Stimulated activated CD4-positive, alpha-beta T cell treated with anti-CD3 and anti-CD28 coated beads, Interleukin-2, amount 100 ng/mL, for 24 hours (primary cell): ENCODE measurements around the gene TMEM203.

Source experiments
- DNase-seq, 2 donors: peaks; one replicate each; pipeline ENCODE4 v3.0.0-alpha.2; 2020

TMEM203 gene

DNA sequence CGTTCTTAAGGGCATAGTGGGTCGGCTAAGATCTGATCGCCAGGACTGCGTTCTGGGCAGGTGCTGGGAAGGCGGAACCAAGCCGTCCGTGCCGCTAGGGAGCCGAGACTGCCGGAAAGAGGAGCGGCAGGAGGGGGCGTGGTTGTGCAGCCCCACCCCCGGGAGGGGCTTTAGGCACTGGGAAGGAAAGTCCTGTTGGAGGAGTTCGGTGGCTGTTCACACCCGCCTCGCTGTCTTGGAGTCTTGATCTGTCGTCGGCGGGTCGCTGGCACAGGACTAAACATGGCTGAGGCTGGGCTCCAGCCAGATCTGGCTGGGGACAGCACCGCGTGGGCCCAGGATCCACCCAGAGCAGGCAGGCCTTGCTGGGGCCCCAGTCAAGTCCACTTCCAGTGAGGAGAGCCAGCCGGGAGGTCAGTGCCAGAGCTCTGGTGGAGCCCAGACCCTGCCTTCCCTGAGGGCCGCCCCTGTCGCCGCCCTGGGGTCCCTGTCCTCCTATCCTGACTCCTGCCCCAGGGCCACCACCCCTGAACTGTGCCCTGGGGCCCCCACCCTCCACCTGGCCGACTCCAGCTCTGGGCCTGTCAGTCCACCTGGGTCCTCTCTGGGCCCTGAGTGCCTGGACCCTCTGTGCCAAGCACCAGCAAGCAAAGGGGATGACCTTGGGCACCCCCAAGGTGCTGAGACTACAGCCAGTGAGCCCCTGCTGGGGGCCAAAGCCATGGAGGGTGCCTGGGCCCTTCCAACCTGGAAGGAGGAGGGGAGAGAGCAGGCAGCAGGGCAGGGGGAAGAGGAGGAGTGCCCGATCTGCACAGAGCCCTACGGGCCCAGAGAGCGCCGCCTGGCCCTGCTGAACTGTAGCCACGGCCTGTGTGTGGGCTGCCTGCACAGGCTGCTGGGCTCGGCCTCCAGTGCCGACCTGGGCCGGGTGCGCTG lies 12.1 kb upstream of the TMEM203 start:
- no peak for DNase-seq

DNA sequence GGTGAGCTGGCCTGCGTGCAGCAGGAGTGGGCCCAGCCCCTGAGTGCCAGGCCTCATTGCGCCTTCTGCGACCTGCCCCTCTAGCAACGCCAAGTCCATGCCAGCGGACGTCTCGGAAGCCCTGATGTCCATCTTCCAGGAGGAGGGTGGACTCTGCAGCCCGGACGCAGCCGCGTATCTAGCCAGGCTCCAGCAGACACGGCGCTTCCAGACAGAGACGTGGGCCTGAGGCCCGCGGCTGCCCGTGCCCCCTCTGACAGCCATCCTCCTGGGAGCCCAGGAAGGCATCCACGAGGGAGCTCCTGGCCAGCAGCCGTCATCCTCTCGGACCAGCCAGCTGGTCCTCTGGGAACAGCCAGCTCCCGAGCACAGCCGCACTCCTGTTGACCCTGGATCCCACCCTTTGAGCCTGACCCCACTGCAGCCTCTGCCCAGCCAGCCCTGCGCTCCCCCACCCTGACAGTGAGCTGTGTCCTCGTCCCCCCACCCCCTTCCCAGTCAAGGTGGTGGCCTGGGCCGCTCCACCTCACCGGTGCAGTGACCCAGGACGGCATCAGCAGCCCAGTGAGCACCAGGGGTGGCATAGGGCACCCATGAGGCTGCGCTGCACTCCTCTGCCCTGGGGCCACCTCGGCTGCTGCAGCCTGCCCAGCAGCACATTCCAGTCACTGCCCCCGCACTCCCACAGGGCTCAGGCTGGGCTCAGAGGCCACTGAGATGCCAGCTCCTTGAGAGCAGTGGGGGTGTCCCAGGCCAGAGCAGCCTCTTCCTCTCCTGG lies 10.9 kb upstream of the TMEM203 start:
- no peak for DNase-seq

DNA sequence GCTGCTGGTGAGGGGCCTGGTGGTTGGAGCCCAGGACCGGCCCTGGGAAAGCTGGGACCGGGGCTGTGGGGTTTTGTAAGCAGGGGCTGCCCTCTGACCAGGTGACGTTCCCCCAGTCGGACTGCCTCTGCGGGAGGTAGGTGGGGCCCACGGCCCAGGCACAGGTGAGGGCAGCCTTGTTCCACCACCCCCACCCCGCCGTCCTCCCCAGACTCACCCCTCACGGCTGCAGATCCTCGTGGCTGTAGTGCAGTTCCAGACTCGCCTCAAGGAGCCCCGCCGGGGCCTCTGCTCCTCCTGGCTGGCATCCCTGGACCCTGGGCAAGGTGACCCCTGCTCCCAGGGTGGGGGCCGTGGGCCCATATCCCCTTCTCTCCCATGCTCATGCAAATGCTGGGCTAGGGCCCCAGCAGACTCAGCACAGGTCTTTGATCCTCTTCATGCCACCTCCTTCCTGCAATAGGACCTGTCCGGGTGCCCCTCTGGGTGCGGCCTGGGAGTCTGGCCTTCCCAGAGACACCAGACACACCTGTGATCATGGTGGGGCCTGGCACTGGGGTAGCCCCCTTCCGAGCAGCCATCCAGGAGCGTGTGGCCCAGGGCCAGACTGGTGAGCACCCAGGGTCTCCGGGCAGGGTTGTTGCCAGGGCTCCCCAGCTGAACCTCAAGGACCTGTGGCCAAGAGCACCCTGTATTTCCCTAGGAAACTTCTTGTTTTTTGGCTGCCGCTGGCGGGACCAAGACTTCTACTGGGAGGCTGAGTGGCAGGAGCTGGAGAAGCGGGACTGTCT lies 9.9 kb upstream of the TMEM203 start:
- no peak for DNase-seq

DNA sequence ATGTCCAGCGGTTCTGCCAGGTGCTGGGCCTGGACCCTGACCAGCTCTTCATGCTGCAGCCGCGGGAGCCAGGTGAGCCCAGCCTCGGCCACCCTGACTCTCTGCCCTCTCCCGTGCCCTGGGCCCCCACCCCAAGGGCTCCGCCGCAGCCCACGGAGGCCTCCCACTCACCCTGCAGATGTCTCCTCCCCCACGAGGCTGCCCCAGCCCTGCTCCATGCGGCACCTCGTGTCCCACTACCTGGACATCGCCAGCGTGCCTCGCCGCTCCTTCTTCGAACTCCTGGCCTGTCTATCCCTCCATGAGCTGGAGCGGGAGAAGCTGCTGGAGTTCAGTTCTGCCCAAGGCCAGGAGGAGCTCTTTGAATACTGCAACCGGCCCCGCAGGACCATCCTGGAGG lies 9.2 kb upstream of the TMEM203 start:
- no peak for DNase-seq

DNA sequence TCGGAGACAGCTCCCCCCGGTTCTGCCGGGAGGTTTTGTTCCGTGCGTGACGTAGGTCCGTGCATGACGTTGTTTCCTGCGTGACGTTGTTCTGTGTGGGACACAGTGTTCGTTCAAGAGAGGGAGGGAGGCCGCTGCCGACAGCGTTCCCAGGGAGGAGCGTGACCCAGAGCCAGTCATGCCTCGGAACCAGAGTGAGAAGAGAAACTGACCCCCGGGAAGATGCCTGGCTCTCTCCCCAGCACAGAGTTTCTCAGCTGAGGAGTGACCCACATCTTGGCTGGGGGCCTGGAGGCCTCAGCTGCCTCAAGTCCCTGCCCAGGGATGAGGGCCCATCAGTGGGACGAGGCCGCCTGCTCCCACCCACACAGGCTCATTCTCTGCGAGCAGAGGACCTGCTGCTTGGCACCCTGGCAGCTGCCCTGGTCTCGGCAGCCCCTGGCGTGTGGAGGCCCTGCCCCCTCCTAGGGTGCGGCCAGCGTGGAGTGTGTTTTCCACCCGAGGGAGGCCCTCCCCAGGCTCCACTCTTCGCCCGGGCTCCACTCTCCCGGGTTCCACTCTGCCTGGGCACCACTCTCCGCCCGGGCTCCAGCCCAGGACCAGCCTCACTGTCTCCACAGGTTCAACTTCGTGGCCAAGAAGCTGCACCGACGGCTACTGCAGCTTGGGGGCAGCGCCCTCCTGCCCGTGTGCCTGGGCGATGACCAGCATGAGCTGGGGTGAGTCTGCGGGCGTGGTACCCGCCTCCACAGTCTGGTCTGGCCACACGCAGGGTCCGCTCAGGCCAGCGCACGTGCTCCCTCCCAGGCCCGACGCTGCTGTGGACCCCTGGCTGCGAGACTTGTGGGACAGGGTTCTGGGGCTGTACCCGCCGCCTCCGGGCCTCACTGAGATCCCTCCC lies 8.0 kb upstream of the TMEM203 start:
- DNase-seq: no peak

DNA sequence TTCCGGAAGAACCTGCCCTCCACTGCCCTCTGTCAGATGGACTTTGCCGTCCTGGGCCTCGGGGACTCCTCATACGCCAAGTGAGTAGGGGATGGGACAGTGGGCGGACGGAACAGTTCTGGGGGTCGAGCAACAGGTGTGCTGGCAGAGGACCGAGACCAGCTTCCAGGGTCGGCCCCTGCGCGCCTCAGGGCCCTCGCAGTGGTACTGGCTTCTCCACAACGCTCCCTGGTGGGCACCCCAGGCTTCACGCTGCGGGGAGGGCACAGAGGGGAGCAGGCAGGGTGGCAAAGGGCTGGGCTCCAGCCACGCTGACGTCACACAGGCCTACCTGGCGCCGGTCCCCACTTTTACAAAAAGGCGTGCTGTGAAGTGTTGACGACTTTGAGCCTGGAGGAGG lies 7.1 kb upstream of the TMEM203 start:
- no peak for DNase-seq

DNA sequence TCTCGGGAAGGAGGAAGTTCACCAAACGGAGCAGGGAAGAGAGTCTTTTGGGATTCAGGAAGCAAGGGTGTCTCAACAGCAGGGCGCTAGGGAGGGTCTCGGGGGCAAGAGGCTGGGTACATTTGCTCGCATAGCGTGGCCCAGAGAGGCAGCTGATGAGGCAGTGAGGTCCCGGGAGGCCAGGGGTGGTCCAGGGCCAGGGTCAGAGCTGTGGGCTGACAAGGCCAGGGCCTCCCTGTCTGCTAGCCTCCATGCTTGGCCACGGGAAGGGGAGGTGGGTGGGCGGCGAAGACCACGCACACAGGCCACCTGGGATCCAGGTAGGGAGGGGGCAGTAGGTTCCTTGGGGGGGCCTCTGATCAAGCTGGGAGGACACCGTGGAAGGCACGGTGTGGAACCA lies 6.1 kb upstream of the TMEM203 start:
- DNase-seq: no peak

DNA sequence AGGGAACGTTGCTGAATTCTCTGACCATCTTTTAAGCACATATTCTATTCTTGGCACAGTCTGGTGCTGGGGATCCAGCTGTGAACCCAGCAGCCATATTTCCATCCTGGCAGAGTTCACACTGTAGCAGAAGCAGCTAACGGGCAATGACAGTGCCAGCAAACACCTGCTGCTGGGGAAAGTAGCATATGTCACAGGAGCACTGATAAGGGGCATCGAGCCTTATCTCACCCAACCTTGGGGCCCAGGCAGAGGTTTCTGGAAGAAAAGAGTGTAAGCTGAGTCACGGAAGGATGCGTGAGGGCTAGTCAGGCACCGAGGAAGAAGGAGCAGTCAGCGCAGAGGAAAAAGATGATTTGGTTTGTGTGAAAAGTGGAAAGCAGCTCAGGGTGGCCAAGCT lies 1.2 kb upstream of the TMEM203 start:
- DNase-seq: no peak

DNA sequence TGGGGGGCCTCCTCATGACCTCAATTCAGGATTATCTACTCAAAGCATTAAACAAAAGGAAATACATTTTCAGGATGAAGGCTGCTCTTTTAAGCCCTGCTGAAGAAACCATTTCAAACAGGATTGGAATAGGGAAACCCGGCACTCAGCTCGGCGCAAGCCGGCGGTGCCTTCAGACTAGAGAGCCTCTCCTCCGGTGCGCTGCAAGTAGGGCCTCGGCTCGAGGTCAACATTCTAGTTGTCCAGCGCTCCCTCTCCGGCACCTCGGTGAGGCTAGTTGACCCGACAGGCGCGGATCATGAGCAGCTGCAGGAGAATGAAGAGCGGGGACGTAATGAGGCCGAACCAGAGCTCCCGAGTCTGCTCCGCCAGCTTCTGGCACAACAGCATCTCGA lies 720 bp downstream of the TMEM203 start:
- no peak for DNase-seq

DNA sequence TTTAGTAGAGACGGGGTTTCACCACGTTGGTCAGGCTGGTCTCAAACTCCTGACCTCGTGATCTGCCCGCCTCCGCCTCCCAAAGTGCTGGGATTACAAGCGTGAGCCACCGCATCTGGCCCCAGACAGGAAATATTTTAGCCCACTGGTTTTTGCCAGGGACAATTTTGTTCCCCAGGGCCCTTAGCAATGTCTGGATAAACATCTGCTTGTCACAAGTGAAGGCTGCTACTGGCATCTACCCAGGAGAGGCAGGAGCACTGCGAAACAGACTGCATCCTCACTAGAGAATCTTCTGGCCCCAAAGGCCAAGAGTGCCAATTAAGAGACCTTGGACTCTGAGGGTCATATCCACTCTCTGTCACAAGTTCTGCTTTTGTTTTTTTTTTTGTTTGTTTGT lies 2.5 kb downstream of the TMEM203 start:
- DNase-seq: no peak

DNA sequence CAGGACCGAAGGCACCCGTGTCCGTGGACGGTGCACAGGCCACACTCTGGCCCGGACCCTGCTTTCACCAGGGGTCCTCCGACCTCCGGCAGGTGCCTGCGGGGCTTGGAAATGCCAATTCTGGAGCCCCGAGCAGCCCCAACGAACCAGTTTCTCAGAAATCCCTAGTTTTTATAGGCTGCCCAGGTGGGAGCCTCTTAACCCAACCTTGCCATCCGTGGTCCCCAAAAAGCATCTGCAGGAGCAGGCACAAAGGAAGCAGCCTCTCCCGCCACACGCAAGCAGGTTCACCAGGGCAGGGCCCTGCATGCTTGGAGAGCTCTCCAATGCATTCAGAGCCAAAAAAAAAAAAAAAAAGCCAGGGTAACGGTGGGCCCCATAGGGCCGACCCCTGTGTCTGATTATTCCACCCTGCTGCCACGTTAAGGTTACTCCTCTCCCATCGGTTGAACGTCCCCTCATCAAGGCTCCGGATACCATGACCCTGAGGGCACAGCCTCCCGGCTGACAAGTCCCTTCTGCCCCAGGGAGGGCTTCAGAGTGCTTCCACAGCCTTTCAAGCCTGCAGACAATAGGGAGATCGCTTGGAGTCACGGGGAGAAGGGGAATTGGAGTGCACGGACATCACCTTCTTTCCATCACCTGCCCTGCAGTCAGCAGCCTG lies 4.1 kb downstream of the TMEM203 start:
- DNase-seq: no peak

DNA sequence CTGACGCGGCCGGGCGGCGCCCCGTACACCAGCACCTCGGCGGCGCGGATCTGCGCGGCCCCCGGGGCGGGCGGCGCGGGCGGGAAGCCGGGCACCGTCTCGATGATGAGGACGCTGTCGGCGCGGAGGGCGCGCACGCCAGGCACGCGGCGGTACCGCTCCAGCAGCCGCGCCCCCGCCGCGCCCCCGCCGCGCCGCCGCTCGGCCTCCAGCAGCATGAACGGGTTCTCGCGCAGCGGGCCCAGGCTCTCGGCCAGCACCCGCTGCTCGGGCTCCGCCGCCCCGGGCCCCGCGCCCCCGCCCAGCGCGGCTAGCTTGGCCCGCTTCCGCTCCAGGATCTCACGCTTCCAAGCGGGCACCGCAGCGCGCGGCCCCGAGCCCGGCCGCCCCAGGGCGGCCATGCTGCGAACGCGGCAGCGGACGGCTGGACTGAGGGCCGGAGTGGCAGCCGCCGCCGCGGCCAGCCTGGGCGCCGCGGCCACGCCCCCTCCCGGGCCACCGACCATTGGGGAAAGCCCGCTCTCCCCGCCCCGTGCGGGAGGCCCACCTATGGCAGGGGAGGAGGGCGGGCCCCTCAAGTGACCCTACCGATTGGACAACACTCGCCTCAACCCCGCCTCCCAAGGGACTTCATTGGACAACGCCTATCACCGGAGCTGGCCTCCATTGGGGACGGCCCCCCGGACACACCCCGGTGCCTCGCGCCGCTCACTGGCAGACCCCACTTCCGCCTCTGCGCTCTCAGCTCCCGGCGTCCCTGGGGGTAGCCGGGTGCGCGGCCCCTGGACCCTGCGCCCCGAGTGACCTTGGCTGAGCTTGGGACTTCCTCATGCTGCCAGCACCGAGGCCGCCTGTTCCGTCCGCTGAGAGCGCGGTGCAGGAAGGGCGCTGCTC lies 4.9 kb downstream of the TMEM203 start, which contains the start of gene TPRN:
TSS of gene TPRN (minus strand) at position 431 of the 894 bp plus-strand sequence. CDS start at position 401, 30 bp downstream.
- peak; percentile 98 to 99 for DNase-seq

DNA sequence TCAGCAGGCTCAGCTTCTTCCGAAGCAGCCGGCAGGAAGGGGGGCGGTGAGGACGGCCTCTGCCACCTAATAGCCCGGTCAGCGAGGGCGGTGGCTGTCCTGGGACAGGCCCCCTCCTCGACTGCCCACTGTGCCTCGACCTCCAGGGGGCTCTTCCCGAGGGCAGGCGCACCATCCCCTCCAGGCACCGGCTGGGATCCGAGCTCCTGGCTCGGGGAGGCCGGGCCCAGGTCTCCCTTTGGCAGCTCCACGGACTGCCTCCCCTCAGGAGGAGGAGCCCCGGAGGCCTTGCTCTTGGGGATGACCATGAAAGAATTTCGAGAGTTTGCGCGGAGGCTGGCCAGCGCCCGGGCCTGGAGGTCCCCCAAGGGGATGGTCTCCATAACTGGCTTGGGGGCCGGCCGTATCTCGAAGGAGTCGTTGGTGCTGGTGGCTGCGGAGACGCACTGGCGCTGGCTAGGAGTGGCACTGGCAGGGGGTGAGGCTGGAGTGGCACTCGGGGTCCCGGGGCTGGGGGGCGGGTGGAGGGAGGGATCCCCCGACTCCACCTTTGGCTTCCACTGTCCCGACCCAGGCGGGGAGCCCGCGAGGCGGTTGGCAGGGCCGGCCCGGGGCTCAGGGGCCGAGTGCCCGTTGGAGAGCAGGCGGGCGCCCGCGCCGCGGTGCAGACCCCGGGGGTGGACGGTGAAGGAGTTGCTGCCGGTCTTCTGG lies 5.9 kb downstream of the TMEM203 start:
- DNase-seq: no peak

DNA sequence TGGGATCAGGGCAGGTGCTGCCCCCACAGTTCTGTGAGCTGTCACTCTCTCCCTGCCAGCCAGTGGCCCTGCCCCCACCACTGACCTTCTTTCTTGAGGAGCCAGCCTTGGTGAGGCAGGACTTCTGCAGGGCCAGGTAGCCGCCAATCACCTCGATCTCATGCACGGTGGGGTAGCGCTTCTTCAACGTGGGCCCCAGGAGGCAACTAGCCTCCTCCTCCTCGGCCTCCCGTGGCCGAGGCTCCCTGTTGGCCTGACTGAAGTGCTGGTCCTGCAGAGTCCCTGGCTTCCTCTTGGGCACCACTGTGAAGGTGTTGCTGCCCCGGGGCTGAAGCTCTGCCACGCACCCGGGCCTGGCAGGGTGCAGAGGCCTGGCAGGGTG lies 6.6 kb downstream of the TMEM203 start:
- no peak for DNase-seq

DNA sequence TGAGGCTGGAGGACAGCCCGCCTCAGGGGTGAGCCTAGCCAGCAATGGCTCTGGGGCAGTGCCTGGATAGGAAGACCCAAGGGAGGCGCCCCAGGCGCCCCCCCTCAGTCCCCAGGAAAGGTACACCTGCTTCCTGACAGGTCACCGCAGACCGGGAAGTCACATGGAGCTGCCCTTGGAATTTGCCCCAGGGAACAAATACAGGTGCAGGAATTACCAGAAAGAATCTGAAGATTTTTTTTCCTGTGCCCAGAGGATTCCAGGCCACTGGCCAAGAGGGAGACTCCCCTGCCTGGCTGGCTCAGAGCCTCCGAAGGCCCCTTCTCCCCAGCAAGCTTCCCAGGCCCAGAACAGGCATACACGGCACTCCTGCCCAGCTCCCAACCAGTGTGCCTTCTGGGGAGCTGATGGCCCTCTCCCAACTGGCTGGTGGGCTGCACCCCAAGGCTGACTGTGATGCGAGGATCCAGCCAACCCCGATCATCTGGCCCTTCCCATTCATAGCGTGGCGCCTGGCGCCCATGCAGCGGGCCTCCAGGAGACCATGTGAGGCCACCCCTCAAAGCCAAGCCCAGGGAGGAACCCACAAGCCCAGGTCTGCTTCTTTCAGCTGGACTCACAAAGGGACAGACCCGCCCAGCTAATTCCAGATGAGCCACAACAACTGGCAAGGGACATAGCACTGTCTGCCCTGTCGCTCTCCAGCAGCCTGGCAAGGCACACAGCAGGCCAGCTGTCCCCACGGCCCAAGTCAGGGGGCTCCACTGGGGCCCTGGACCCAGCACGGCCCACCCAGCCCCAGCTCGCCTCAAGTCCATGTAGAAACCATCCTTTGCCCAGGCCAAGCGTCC lies 7.2 kb downstream of the TMEM203 start:
- DNase-seq: no peak

DNA sequence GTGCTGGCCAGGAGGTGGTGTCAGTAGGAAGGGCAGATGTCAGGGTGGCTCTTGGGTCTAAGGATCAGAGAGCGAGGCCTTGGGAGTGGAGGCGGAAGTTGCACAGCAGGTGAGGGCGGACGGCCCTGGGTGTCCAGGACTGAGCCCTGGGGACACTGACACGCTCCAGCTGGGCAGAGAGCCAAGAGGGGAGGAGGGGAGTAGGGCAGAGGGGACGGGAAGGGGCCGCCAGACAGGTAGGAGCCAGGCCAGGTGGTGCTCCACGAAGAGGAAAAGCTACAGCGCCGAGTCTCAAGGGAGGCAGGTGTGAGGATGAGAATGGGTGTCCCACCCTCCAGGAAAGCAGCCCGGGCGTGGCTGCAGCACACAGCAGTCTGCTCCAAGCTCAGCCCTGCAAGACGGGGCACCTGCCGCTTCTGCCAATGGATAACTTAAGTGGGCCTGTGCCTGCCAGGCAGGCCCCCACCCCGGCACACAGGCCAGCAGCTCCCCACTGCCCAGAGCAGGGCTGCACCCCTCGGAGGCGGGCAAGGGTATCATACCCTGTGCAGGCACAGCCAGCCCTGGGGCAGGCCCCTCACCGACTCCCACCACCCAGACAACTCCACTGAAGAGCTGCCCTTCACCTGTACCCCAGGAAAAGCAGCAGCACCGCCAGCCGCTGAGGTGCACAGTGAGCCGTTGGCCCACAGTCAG lies 9.8 kb downstream of the TMEM203 start:
- no peak for DNase-seq

DNA sequence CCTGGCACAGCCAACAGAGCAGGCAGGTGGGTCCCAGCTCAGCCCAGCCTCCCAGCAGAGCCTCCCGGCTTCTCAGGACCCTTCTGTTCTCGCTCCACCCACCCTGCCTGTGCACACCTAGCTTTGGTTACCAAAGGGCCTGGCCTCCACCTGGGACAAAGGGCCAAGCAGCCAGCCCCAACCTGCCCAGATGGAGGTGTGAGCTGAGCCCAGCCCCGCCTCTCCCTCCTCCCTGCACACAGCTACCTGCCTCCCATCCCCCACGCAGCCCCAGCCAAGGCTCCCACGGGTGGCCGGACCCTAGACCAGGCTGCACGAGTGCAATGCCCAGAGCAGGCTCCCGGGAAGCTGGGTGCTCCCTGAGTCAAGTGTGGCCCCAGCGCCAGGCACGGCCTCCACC lies 10.5 kb downstream of the TMEM203 start:
- no peak for DNase-seq

DNA sequence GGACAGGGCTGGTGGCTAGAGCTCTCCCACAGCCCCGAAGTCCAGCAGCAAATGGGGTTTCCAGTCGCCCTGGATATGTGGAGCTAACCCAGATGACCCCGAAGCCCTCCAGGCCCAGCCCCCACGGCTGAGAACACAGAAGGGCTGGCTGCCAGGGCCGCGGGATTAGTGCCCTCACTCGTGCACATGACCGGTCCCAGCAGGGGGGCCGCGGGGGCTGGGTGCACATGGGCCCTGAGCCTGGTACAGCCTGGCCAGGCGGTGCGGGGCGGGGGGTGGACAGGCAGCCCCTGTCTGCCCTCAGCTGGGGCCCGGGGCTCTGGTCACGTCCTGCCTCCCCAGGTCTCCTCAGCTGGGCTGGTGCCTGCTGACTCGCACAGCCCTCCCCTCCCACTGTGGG lies 11.1 kb downstream of the TMEM203 start:
- no peak for DNase-seq
